HG02884 (cell line): ENCODE data around the gene KCNK3.

Experiments
- ATAC-seq: cut with Tn5 transposase; IDR thresholded peaks from one replicate; pipeline ENCODE4 v1.9.1; 2021; ENCODE audit warnings: mild to moderate bottlenecking, moderate library complexity; ENCODE audit not compliant: unreplicated experiment

KCNK3 gene

GRCh38 chr2:26778098-26778497, 85.6 kb downstream of the KCNK3 start:
- no peak for ATAC-seq

- ATAC-seq = no peak
Measured at GRCh38 chr2:26778507-26778906, 86.0 kb downstream of the KCNK3 start.

- ATAC-seq = no peak
Measured at GRCh38 chr2:26780203-26780760, 87.8 kb downstream of the KCNK3 start.
